COR-L47 (cell line): ENCODE measurements around the gene TCEAL4.
A peak's percentile ranks its signal among the peaks of the same experiment; 100 is the strongest.

Experiments used
- DNase-seq: peaks from one replicate; lab custom pipeline; 2025; lab: John Stamatoyannopoulos, UW

Gene TCEAL4

DNA sequence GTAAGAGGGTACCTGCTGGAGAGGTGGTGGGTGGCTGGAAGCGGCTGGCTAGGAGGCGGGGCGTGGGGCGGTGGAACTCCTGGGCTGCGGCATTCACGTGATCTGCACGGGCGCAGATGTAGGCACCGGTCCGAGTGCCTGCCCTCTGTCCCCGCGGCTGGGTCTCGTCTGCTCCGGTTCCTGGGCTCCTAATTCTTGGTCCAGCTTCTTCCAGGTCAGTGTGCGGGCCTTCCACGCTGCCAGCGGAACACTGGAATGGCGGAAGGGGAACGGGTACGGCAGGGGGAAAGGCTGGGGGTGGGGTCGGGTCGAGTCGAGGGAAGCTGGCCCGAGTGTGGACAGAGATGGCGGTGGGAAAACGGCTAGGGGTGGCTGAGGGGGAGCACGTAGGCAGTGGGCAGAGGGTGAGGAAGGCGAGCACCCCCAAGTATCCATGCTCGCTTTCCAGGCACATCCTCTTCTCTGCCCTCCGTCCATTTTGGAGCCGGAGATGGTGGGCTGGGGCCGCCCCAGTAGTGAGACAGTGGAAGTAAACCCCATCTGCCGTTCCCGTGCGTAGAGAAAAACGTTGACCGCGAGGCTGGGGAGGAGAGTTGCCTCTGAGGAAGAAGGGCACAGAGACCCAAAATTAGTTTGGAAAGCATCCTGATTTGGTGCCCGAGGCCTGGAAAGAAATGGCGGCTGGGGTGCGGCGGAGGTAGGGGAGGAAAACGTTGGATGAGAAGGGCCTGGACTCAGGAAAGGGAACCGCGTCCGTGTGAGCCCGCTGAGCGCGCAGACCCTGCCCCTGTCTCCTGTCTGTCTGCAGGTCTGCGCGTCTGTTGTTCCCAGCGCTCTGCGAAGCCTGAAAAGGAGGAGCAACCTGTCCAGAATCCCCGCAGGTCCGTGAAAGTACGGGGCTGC lies at the start of gene TCEAL4:
Gene TCEAL4, plus strand, starts transcription at position 105 of the 903 bp plus-strand sequence. CDS start 1,161 bp downstream, outside the sequence.
- peak; percentile 45 for DNase-seq

- DNase-seq, result no peak
Observed at GRCh38 chrX:103536071-103536470, 49.2 kb upstream of the TCEAL4 start.

GRCh38 chrX:103536732-103537131 lies 48.6 kb upstream of the TCEAL4 start:
- no peak for DNase-seq

GRCh38 chrX:103537871-103538387 lies 47.4 kb upstream of the TCEAL4 start:
- DNase-seq, result no peak

- no peak for DNase-seq
Observed at GRCh38 chrX:103538728-103539127, 46.6 kb upstream of the TCEAL4 start.

DNA sequence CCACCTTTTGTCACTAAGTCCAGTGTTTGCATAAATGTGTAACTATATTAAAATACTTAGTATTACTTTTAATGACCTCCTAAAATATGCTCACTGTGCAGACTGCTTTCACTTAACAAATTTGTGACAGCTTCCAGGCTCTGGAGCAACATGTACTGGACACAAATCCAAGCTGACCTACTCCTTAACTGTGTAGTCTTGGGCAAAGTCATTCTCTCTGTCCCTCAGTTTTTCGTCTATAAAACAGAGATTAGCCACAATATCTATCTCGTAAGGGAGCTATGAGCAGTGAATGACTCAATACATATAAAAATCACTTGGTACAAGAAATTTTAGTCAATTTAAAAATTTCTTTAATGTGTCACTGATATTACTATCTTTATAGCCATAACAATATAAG lies 45.6 kb upstream of the TCEAL4 start:
- no peak for DNase-seq

DNA sequence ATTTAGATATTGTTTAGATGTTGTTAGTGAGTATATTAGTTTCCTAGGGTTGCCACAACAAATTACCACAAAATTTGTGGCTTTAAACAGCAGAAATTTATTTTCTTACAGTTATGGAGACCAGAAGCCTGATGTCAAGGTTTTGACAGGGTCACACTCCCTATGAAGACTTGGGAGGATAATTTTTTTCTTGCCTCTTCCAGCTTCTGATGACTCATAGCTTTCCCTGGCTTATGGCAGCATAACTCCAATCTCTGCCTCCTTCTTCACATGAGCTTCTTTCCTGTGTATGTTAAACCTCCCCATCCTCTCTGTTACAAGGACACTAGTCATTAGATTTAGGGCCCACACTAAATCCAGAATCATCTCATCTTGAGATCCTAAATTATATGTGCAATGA lies 45.2 kb upstream of the TCEAL4 start:
- no peak for DNase-seq

GRCh38 chrX:103549916-103550315 lies 35.4 kb upstream of the TCEAL4 start:
- DNase-seq, result no peak

- DNase-seq, result no peak
Observed at GRCh38 chrX:103550415-103551051, 34.8 kb upstream of the TCEAL4 start.

GRCh38 chrX:103552236-103552635 lies 33.1 kb upstream of the TCEAL4 start:
- DNase-seq, result no peak

DNA sequence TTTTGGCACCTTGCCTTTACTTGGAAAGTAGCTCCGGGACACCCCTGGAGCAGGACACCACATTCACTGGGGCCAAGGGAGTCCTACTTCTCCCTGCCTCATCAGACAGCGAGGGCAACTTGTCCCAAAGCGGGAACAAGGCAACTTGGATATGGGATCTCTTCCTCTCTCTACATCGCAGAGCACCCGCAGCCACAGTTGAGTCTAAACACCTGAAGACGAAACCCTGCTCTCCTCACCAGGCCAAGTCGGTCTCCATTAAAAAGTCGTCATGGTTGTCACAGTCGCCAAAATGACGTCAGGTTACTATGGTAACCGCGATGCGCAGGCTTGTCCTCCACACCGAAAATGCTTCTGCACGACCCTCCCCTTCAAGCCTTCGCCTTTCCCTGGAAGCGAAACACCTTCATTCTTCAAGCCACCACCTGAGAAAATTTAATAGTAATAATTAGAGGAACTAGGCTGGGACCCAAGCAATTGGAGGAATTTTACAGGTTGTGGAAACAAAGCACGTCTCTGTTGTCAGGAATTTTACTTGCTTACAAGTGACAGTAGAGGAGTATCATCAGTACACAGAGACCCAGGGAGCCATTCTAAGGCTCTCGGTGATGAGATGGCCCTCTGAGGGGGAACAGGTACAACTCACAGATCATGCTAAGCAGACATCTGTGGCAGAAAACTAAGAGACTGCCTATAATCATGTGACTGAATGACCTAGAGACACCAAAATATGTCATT lies 30.5 kb upstream of the TCEAL4 start:
- DNase-seq, result no peak

DNA sequence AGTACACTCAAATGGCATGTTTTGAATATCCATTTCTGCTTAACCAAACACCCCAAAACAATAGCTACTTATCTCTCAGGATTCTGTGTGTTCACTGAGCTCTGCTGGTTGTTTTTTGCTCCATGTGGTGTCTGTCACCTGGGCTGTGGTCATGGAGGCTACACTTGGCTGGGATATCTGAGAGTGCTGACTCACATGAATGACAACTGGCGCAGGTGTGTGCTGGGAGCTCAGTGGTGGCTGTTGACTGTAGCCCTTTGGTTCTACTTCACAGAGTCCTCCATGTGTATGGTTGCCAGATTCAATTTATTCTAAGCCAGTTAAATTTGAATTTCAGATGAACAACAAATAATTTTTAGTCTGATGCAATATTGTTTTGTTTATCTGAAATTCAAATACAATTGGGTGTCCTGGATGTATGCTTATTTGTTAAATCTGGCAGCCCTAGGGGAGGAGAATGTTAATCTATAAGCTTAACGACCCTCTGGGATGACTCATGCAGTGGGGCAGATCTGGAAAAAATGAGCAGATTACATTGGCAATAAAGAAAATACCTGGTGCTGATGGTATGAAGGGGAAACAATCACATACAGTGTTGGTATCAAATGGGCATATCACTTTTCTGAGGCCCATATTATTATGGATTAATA lies 28.2 kb upstream of the TCEAL4 start:
- no peak for DNase-seq

GRCh38 chrX:103560256-103560655 lies 25.1 kb upstream of the TCEAL4 start:
- DNase-seq, result no peak

GRCh38 chrX:103562801-103563200 lies 22.5 kb upstream of the TCEAL4 start:
- no peak for DNase-seq

DNA sequence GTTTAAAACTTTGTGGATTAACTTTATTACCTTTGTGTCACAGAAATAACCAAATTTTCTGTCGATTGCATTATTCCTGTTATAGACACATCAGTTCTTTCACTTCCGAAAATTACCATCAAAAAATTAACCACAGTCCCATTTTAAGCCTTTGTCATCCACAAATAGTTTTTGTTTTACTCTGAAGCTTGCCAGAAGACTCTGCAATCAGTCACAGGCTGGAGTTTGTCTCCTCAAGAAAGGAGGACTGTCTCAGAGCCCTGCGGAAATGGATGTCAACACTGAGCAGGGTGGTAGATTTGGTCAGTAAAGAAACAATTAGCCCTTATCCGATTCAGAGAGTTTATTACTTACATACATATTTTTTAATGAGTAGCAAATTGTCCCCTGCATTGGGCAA lies 20.1 kb upstream of the TCEAL4 start:
- DNase-seq, result no peak

- no peak for DNase-seq
Observed at GRCh38 chrX:103565752-103566151, 19.6 kb upstream of the TCEAL4 start.

DNA sequence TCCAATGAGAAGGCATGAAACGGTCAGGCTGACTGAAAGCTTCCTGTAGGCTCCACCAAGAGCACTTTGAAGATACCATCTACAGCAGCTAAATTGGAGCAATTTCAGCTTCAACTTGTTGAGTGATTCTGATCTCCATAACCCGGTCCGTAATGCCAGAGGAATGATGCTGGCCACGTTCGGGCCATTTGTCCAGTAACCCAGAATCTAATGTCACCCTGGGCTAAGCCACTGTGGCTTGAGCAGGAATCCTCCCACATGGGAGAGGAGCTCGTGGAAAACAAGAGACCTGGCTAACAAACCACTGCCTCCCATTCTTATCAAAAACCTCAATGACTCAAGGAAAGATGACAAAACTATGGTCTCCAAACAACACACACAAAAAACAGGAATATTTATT lies 14.2 kb upstream of the TCEAL4 start:
- no peak for DNase-seq

- DNase-seq, result no peak
Observed at GRCh38 chrX:103571726-103572125, 13.6 kb upstream of the TCEAL4 start.

GRCh38 chrX:103573202-103573601 lies 12.1 kb upstream of the TCEAL4 start:
- DNase-seq, result no peak

DNA sequence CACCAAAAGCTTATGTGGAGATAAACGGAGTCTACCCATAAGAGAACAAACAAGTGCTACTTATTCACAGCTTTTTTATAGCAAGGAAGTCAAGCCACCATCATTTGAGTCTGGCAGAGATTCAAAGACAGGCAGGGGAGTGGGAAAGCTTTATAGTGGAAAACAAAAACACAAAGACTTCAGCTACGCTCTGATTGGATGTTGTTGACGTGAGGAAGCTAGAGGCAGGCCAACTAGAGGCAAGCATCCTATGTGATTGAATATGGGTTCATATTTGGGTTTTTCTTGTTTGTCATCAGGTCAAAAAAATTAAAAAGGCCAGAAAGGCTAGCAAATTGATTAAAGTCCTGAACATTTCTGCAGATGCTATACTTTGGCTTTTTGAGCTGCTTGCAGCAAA lies 719 bp upstream of the TCEAL4 start:
- peak; percentile 28 for DNase-seq

DNA sequence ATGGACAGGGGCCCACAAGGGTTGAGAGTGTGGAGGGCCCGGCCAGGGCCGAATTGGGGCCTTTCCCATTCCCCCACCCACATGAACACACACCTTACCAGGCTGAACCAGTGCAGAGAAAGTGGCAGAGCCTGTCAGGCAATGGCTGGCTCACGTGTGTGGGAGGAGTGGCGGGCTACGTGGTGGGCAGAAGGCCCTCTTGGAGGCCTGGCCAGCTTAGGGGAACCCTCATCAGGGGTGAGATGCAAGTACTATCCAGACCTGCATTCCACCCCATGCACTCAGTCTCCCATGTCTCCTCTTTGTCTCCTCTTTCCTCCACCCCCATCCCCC lies 965 bp downstream of the TCEAL4 start:
- DNase-seq, result no peak

DNA sequence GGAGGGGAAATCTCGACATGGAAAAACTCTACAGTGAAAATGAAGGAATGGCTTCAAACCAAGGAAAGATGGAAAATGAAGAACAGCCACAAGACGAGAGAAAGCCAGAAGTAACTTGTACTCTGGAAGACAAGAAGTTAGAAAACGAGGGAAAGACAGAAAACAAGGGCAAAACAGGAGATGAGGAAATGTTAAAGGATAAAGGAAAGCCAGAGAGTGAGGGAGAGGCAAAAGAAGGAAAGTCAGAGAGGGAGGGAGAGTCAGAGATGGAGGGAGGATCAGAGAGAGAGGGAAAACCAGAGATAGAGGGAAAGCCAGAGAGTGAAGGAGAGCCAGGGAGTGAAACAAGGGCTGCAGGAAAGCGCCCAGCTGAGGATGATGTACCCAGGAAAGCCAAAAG lies 1.3 kb downstream of the TCEAL4 start:
- no peak for DNase-seq
